Epithelial cell of proximal tubule (primary cell): Measurements from ENCODE around the gene SESN3. TPM values are rescaled to one million over a fixed set of nuclear protein-coding genes. Genes with fewer than 3 reads are reported as not detected.

Experiments used
- DNase-seq: peaks from one replicate; pipeline ENCODE4 v3.0.0-alpha.2; 2011; ENCODE audit warnings: low read depth
- H3K4me3 ChIP-seq: 2 replicates; pipeline ENCODE4 v1.5.1; 2011; ENCODE audit warnings: low read depth, mild to moderate bottlenecking, low read length
- total RNA-seq: library from RNA; depleted of rRNA; stranded (reverse); fragments of >200 nt; gene quantifications from 2 replicates; pipeline ENCODE4 v1.2.3, GENCODE V29; 2015
- TF ChIP-seq, protein P1 (sequence below): conservative IDR thresholded peaks from 2 replicates; pipeline ENCODE4 v1.5.1; 2012; ENCODE audit warnings: low read depth, mild to moderate bottlenecking, low read length

Gene SESN3
- total RNA-seq, 1 donor from 2014 or later = 4.9 TPM

DNA sequence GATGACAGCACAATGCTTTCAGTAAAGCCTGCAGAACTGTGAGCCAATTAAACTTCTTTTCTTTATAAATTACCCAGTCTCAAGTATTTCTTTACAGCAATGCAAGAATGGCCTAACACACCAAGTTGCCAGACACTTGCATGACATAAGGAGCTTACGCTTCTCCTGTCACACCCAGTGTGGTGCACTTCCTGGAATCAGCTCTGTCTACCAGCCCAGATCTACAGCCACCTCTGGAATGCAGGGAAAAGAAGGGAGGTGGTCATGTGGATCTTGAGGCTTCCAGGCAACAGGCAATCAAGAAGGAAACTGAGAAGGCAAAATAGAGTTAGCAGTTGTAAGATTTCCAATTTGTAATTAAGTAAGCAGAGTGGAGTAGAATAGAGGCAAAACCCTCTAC is 37.4 kb upstream of the SESN3 start:
- TF ChIP-seq, protein P1, sequence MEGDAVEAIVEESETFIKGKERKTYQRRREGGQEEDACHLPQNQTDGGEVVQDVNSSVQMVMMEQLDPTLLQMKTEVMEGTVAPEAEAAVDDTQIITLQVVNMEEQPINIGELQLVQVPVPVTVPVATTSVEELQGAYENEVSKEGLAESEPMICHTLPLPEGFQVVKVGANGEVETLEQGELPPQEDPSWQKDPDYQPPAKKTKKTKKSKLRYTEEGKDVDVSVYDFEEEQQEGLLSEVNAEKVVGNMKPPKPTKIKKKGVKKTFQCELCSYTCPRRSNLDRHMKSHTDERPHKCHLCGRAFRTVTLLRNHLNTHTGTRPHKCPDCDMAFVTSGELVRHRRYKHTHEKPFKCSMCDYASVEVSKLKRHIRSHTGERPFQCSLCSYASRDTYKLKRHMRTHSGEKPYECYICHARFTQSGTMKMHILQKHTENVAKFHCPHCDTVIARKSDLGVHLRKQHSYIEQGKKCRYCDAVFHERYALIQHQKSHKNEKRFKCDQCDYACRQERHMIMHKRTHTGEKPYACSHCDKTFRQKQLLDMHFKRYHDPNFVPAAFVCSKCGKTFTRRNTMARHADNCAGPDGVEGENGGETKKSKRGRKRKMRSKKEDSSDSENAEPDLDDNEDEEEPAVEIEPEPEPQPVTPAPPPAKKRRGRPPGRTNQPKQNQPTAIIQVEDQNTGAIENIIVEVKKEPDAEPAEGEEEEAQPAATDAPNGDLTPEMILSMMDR = no peak
- DNase-seq = no peak

DNA sequence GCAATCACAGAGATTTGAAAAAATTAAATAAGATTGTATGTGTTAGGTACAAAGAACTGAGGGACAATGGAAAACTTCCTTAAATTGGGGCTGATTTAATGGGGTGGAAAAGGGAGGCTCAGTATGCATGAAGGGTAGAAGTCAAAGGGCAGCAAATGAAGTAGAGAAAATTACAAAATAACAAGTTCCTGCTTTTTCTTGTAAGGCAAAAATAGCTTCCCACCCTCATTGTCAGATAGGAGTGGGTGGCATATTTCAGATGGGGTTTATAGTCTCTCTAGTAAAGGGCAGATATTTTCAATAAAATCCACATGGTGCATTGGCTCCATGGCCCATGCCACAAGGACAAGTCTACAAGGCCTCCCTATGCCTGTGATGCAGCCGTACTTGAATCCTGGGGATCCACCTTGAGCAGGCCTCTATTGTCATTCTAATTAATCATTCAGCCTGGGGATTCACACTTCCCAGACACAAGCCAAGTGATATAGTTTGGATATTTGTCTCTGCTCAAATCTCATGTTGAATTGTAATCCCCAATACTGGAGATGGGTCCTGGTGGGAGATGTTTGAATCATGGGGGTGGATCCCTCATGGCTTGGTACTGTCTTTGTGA is 36.7 kb upstream of the SESN3 start:
- DNase-seq = no peak
- TF ChIP-seq, protein P1 = no peak
- no peak overlapping the region for H3K4me3 ChIP-seq

More for the DNA sequence above, 37.4 kb upstream of the SESN3 start:
- H3K4me3 ChIP-seq = no peak overlapping the region

DNA sequence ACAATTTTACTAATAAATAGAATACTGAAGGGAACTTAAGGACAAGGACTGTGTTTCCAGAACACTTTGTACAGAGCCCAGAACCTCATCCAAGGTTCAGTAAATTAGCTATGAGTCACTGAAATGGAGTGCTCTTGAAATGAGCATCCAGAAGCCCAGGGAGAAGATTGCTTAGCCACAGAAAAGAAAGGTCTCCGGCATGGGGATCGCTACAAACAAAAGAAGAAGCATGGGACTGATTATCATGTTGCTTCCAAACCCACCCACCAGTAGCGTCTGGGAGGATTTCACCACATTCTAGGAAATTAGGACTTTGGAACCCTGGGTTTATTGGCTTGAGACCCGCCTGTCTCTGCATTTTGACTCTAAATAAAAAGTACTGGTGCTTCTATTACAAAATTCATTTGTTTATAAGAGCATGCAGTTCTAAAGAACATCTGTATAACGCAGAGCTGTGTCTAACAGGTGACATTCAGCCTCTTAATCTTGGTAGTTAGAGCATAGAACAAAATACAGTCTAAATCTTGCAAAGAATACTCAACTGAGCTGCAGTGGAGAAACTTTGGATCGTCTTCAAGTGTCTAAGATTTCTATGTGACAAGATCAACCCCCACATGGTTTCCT is 35.9 kb upstream of the SESN3 start:
- no peak overlapping the region for H3K4me3 ChIP-seq
- DNase-seq = no peak
- TF ChIP-seq, protein P1 = no peak

DNA sequence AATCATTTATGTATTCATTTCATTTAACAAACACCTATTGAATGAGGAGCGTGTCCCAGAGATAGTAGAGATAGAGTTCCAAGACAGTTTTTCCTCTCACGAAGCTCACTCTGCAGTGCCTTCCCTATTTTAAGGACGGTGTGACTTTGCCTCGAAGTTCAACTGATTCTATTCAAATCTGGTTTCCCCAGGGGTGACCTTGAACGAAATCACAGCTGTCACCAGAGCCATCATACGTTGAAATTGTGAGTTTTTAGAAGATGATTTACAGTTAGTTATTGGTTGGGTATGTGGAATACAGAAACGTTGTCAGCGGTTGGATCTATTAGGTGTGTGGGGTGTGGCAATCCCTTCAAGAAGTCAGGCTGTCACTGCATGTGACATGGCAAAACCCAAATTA is 33.9 kb upstream of the SESN3 start:
- H3K4me3 ChIP-seq = no peak overlapping the region
- DNase-seq = no peak
- TF ChIP-seq, protein P1 = no peak

DNA sequence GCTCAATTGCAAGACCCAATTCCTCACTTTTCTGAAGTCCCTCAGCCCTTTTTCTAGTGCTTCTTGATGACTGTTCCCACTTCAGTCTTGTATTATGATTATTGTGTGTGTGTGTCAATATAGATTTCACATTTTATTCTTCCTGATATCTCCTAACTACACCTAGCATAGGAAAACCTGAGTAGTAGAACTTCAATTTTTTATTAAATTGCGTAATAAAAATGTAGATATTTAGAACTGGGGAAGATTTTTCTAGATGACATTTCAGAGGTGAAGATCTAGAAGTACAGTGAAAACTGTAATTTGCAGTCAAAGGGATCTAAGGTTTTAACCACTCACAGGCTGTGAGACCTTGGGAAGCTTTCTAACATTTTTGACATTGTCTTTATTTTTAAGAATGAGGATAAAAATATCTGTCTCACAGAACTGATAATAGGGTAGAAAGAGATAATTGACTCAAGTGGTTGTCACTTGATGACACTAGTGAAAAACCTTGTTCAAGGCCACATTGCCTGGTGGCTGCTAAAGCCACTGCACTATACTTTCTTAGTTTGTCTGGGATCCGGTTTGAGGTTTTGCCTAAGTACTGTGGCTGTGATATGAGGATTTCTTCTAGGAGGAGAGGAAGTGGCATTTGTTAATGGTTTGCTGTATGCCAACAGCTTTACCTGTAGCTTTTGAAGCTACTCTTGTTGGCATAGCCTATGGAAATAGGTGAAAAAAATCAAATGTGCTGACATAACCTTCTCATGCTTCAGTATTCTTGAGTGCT is 32.2 kb upstream of the SESN3 start:
- no peak for DNase-seq
- TF ChIP-seq, protein P1 = no peak
- H3K4me3 ChIP-seq = no peak overlapping the region

DNA sequence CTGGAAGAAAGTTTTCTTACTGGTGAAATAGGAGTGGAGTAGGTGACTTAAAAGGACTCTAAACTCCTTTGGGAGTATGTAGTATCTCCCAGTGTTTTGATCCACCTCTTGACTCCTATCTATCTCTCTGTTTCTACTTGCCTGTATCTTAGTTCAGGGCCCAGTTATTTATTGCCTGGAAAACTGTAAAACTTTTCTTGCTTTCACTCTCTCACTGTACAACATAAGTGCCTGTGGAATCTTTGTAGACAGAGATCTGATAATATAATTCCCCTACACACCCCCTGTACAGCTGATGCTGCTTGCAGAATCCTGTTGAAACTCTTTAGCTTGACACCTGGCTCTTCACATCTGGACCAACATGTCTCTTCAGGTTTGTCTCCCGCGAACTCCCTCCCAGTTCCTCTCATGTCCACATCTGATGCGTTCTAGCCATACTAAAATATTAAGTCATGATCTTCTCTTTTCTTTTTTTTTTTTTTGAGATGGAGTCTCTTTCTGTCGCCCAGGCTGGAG is 26.5 kb upstream of the SESN3 start:
- TF ChIP-seq, protein P1 = no peak
- H3K4me3 ChIP-seq = no peak overlapping the region
- DNase-seq = no peak
